HG02870 (cell line): ENCODE data around the gene CRAMP1.
"Not testable (repeated sequence)": the region's sequence is repeated elsewhere in the genome, so short reads cannot be mapped to it uniquely, and the experiment has no call there.

Experiments used
- ATAC-seq: cut with Tn5 transposase; IDR thresholded peaks from one replicate; pipeline ENCODE4 v1.9.1; 2021; ENCODE audit warnings: mild to moderate bottlenecking, moderate library complexity; ENCODE audit not compliant: unreplicated experiment

The CRAMP1 gene

GRCh38 chr16:1708083-1708767 is 96.1 kb downstream of the CRAMP1 start:
- no peak for ATAC-seq

- ATAC-seq = no peak
Observed at GRCh38 chr16:1708768-1709180, 96.6 kb downstream of the CRAMP1 start.

DNA sequence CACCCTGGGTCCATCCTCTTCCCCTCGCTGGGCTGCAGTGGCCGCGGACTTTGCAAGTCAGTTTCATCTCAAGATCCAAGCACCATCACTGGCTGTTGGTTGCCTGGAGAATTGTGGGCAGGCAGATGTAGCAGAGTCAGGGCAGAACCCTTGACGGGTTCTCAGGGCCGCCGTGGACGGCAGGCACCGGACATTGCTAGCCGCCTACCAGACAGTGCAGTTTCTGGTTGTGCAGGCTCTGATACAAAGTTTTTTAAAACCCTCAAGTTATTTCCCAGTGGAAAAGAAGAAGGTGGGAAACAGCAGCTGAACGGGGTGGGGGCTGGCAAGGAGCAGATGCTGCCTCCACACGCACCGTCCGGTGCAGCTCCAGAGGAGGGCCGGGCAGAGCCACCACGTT is 97.2 kb downstream of the CRAMP1 start:
- no peak for ATAC-seq

- ATAC-seq = no peak
Observed at GRCh38 chr16:1710811-1711507, 98.8 kb downstream of the CRAMP1 start.

GRCh38 chr16:1712791-1713261 is 100.7 kb downstream of the CRAMP1 start:
- ATAC-seq = no peak

GRCh38 chr16:1713331-1713730 is 101.2 kb downstream of the CRAMP1 start:
- ATAC-seq = no peak

GRCh38 chr16:1713933-1714332 is 101.8 kb downstream of the CRAMP1 start:
- ATAC-seq = no peak

DNA sequence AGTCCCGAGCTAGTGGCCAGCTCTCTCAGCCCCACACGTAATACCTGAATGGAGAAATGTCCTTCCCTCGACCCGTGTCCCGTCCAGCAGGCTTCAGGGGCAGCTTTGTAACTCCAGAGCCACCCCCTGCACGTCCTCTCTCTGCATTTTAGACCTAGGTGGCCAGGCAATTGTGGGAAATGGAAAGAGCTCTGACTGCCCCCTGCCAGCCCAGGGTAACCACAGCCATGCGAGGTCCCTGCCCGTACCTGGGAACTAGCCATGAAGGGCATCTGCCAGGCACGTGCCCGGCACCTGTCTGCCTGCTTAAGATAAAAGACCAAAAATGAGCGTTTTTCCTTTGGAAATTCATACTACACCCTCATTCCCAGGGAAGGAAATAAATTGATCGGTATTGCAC is 103.1 kb downstream of the CRAMP1 start:
- ATAC-seq = no peak

- not testable (repeated sequence) for ATAC-seq
Observed at GRCh38 chr16:1718236-1718635, 106.1 kb downstream of the CRAMP1 start.

DNA sequence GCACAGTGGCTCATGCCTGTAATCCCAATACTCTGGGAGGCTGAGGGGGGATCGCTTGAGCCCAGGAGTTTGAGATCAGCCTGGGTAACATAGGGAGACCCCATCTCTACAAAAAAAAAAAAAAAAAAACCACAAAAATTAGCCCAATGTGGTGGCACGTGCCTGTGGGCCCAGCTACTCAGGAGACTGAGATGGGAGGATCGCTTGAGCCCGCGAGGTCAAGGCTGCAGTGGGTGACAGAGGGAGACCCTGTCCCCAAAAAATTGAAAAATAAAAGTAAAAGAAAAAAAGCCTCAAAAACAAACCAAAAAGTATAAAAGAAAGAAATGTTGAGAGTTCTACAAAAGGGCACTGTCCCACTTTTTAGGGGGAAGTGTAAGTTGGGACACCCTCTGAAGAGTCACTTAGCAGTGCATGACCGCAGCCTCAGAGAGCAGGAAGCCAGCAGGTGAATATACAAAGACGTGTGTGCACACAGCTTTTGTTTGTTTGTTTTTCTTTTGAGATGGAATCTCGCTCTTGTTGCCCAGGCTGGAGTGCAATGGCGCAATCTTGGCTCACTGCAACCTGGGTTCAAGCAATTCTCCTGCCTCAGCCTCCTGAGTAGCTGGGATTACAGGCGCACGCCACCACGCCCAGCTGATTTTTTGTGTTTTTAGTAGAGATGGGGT is 107.5 kb downstream of the CRAMP1 start:
- ATAC-seq = not testable (repeated sequence)

- ATAC-seq = no peak
Observed at GRCh38 chr16:1721372-1721771, 109.2 kb downstream of the CRAMP1 start.

DNA sequence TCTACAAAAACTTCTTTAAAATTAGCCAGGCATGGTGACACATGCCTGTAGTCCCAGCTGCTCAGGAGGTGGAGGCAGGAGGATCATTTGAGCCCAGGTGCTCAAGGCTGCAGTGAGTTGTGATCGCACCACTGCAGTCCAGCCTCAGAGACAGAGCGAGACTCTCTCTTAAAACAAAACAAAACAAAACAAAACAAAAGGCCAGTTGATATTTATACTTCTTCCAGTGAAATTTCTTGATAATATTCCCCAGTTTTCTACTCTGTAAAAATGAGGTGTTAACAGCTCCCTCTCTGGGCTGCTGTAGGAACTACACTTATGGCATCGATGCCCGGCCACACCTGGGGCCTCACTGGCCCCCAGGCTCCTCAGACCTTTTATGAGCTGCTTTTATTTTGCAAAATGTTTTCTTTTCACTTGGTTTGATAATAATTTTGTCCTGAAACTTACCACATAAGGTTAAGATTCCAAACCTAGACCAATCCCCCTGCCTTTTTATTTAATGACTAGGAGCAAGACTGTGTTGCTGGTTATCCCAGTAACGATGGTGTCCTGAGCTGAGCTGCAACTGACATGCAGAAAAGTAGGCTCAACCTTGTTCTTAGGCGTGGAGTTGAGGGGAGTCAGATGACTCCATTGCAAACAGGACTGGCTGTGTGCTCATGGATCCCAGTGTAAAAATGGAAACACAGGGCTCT is 111.4 kb downstream of the CRAMP1 start:
- no peak for ATAC-seq

DNA sequence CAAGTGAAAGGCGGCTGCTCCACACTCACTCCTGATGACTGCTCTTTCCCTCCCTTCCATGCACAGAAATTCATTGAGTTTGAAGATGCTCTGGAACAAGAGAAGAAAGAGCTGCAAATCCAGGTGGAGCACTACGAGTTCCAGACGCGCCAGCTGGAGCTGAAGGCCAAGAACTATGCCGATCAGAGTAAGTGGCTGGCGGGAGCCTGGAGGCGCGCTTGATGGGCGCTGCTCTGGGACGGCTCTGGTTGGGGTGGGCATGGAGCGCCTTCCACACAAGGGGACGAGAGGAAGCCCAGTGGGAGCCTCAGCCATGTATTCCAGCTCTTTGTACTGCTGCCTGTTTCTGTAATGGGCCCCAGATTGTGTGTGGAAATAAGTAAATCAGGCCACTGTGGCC is 112.3 kb downstream of the CRAMP1 start:
- ATAC-seq = no peak

DNA sequence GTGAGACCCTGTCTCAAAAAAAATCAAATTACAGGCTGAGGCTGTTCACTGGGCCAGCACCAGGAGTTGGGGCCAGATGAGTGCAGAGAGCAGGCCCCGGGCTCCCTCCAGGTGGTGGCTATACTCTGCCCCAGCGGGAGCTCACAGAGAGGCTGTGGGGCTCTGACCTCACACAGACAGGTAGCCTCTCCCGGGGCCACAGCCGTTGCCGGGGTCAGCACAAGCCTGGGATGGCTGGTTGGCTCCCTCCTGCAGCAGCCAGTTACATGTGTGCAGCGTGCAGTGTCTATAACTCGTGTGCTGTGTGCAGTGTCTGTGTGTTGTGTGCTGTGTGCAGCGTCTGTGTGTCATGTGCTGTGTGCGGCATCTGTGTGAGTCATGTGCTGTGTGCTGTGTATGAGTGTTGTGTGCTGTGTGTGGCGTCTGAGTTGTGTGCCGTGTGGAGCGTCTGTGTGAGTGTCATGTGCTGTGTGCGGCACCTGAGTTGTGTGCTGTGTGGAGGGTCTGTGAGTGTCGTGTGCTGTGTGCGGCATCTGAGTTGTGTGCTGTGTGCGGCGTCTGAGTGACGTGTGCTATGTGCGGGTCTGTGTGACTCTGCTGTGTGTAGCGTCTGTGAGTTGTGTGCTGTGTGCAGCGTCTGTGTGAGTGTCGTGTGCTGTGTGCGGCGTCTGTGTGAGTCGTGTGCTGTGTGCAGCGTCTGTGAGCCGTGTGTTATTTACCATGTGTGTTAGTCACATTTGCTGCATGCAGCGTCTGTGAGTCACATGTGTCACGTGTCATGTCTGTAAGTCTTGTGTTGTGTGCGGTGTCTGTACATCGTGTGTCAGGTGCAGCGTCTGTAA is 114.7 kb downstream of the CRAMP1 start:
- no peak for ATAC-seq
